ENCODE measurements around the gene VCAN.

Gene VCAN

DNA sequence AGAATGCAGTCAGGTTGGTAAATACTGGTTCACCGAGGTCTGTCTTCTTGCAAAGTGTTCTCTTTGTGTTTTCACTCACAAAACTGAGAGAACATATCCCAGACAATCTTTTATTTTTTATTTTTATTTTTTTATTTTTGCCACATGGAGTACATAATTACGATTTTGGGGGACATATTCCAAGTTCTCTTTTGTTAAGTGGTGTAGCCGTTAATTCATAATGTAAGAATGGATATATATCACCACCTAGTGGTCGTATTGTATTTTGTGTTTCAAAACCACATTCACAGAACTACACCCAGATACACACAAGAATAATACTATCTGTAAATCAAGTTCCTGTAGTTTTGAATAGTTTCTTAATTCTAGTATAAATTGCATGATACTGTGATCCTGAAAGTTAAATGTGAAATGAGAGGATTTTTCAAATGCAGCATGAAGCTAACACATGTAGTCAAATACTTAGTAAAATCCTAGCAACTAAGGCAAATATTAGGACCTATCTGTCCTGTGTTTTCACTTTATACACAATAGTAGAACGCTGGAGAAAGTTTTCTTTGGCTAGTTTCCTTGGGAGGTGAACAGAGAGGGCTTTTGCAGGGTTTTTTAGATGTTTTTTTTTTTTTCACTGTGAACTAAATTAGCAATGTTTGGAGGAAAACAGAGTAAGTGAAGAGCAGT is 92.7 kb downstream of the VCAN start:
- no peak for DNase-seq (ENCODE audit: low read depth)

DNA sequence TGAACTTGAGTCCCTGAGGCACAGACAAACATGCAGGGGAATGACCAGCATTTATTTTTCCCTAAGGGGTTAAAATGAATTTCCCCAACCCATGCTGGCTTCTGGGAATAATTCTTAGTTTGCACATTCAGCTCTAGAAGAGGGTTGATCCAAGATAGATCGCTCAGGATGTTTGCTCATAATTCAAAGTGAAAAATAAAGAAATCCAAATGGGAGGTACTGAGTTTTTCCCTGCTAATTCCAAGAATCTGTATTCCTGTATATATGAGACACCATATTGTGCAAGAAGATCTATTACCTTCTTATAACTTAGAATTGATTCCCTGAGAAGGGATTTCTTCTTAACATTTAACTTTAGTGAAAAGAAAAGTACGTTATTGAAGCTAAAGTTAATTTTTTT is 96.2 kb downstream of the VCAN start:
- no peak for DNase-seq (ENCODE audit: low read depth)

DNA sequence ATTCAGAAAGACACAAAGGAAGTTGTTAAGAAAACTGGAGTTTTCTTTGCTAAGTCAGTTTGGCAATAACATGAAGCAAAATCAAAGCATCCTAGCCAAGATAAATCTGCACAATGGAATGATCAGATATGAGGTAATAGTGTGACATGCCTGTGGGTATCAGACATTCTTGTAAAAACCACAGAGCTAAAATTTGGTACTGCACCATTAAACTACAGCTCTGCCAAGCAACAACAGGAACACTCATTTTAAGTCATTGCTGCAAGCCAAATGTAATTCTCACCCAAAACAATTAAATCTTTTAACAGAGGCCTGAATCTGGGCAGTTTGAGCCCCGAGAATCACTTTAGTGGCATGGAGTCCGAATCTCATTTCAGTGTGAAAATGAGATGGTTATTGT is 96.6 kb downstream of the VCAN start:
- DNase-seq (ENCODE audit: low read depth), result peak; percentile 82

DNA sequence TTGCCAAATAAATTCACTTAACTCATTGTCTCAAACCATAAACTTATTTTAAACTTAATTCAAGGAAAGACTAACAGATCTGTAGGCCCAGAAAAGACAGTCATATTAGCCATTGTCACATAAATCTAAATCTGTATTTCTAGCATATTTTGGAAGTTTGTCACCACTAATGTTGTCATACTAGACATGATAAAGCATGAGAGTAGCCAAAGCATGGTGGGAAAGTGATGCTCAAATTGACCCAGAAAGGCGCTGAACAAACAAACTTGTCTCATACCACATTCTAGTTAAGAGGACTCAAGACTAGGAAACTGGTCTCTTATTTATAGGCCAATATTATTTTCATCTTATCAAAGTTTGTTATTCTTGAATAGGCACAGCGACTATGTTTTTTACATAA is 99.4 kb downstream of the VCAN start:
- no peak for DNase-seq (ENCODE audit: low read depth)

DNA sequence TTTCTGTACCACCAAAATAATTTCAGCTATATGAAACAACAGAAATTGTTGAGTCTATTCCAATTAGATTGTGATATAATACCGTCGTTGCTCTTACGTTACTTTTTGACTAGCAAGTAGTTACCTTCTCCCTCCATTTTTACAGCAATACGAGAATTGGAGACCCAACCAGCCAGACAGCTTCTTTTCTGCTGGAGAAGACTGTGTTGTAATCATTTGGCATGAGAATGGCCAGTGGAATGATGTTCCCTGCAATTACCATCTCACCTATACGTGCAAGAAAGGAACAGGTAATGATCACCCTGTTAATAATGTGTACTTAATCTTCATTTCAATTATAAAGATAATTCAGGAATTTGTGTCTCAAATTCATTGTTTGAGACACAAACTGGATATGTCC is 100.7 kb downstream of the VCAN start:
- DNase-seq (ENCODE audit: low read depth), result no peak

DNA sequence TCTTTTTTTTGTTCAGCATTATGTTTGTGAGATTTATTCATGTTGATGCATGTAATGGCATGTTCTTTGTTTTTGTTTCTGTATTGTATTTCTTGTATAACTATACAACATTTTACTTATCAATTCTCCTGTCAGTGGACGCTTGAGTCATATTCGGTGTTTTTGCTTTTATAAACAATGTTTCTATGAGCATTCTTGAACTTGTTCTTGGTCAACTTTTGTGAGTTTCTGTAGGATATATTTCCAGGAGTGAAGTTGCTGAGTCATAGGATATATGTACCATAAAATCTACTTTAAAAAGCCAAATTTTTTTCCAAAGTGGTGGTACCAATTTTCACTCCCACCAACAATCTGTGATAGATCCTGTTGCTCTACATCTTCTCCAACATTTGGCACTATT is 104.8 kb downstream of the VCAN start:
- DNase-seq (ENCODE audit: low read depth), result no peak

DNA sequence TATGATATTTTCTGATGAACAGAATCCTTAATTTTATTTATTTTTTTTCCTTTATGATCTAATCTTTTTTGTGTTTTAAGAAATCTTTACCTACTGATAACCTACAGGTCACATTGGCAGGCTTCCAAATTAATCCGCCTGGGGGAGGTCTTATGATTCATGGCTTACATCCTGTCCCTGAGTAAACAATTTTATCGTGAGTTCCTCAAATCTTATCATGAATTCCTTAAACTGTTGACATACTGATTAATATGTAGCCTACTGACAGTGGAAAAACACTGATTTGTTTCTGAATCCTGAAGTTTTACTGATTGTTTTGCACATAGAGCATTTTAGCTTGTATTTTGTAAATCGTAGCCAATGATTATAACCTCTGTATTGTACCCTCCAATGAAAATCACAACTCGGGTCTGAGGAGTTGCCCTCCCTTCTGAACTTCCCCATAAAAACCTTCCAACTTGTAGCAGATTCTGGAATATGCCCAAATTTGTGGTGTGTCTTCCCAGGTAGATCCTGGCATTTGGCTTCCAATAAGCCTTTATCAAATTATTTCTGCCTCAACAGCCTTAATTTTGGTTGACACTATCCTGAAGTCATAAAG is 105.6 kb downstream of the VCAN start:
- DNase-seq (ENCODE audit: low read depth), result no peak

DNA sequence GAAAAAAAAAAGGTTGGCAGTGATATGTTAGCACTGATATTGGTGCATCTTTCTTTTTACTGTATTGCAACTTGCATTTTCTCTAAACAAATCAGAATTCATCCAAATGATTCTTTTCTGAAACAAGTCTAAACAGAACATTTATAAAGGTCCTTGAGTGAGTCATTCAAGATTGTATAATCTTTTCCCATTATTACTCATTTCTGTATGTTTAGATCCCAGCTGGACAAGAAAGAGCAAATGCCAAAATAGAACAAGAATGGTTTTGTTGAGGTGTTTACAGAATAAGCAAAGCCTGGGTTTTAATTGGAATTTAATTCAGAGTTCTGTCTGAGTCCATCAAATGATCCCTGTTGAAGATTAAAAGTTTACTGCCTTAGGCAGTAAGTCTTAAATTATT is 112.3 kb downstream of the VCAN start:
- no peak for DNase-seq (ENCODE audit: low read depth)

DNA sequence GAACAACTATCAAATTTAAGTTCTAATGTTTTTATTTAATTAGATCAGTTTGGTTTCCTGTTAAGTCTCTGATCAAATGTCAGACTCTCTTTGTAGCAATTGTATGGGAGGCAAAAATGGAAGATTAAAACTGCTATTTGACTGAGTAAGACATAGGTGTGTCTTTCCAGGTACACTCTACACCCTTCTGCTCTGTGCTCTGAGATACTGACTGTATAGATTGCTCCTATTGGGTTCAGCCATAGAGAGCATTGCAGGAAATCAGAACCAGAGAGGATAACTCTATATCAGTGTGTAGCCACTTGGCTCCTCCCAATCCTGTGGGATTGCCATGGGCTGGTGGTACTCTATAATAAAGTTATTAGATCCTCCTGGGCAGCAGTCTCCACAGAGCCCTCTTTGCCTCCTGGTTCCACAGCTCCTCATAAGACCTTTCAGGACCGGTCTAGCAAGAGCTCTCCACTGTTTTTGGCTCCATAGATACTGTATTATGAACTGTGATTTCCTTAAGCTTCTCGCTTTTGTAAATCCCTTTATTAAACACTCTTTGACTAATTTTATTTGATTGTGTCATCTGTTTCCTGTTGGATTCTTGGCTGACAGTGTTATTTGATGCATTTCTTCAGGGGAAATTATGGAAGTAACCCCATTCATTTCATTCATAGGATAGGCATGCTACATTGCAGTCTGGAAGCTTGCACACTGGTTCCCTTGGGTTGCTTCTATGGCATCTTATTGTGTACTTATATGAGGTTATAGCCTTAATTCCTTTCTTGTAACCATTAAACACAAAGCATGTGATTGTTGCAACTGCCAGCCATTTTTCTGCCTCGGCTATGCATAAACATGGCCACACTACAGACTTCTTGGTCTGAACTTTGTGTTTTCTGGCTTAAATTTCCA is 115.6 kb downstream of the VCAN start:
- peak; percentile 78 for DNase-seq (ENCODE audit: low read depth)

DNA sequence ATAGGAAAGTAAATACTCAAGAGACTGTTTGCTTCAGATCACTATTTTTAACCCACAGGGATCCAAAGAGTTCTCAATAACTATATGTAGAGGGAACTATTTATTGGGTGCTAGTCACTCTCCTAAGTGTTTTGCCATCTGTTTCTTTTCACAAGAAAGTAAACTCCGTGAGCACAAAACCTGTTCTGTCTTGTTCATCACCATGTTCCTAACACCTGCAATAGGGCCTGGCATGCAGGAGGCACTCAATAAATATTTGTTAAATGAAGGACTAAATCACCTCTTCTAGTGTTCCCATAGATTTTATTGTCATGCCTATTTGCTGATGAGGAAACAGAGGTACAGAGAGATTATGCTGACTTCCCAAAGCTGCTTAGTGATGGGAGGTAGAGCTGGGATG is 118.2 kb downstream of the VCAN start:
- DNase-seq (ENCODE audit: low read depth), result no peak

DNA sequence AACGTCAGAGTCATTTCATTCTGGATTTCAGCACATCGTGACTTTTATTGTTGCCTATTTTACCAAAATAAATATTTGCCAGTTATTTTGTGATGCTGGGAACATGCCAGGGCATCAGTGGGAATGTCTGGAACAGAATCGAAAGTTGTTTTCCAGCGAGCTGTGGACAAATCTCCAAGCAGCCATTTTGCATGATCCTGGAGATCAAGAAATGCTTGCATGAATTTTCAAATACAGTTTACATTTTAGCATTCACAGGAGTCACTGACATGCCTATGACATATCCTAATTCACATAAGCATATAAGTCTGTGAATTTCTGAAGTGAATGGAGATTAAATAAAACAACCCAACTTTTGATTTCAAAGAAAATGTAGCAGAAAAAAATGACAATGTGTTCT is 119.4 kb downstream of the VCAN start:
- no peak for DNase-seq (ENCODE audit: low read depth)

DNA sequence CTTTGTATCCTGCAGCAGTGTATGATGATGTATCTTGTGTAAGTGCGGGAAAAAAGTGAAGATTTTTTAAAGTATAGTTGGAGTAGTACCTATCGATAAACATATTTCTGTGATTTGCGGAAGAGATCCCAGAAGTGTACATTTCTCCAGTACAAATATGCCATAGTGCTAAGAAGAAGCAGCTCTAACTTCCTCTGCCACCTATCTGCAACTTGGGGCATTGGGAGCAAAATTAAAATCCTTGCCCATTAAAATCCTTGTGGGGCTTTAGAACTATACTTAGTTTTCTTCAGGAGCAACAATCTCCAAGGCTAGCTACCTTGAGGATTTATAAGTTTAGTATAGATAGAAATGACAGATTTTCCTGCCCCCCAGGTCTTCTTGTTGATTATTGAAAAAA is 123.7 kb downstream of the VCAN start:
- no peak for DNase-seq (ENCODE audit: low read depth)

DNA sequence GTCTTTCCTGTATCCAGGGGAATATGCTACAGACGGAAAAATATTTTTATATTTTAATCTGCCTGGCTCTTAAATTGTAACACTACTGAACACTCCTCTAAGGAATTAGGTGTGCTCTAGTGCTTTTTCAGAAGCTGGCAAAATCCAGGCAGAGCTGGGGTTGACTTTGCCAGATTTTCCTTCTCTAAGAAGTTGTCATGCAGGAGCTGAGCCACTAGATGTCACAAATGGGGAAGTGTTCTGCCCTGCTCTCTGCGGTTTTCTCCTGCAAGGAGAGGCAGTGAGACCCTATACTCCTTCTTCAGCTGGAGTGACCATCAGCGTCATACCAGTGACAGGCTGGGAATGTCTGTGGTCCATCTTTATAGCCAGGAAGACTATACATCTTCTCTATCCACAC is 136.6 kb downstream of the VCAN start:
- DNase-seq (ENCODE audit: low read depth), result no peak

DNA sequence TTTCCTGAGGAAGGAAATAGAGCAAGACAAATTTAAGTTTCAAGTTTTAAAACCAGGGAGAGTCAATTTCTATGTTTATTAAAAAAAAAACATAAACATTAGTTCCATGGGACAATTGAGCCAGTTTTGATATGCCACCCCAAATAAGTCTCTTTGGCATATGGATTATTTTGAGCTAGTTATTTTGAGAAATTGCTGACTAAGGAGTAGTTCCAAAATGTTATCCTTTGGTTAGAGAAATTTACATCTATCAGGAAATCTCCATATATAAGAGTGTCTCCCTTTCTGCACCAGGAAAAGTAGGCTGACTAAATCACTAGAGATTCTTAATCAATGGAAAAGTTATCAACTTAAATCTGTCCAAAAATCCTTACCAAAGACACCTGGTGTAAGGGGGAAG is 143.3 kb downstream of the VCAN start:
- no peak for DNase-seq (ENCODE audit: low read depth)

DNA sequence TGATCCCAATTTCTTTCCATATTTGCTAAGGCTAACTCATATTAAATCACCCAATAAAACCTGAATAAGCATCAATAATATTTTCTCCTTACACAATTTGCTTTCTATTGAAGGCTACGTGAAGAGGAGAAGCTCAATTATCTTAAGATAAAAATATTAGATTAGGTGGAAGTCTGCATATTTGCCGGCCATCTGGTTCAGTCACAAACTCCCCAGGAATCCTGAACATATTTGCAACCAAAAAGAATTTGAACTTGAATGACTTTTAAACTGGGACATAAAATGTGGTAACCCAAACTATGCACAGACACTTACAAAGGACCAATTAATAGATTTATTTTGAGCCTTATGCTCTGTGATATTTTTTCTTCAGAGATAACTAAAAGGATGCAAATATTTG is 156.8 kb downstream of the VCAN start:
- no peak for DNase-seq (ENCODE audit: low read depth)
